ENCODE results near the gene SRBD1.

The SRBD1 gene

GRCh38 chr2:45394842-45395241, 216.2 kb downstream of the SRBD1 start:
- FAIRE-seq = no peak

DNA sequence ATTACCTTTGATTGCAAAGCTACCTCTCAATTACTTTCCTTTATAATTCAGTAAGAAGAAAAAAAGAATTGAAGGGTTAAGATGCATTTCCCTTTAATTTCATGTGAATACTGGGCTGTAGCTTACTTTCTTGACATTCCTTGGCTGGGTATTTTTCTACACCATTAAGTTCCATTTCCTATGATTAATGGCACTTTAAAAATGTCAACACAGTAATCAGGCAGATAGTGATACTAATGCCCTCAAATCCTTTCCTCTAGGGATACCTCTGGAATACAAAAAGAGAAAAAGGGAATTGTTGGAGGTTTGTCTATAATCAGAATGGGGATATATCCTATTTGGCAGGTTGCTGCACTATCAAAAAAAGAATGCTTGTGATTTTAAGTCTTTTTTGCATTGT, 216.9 kb downstream of the SRBD1 start:
- FAIRE-seq (no peak), DNase-seq (ENCODE audit: extremely low spot score, insufficient read length, low read depth) (no peak)

More at GRCh38 chr2:45394842-45395241, 216.2 kb downstream of the SRBD1 start:
- DNase-seq (ENCODE audit: extremely low spot score, insufficient read length, low read depth) = no peak

DNA sequence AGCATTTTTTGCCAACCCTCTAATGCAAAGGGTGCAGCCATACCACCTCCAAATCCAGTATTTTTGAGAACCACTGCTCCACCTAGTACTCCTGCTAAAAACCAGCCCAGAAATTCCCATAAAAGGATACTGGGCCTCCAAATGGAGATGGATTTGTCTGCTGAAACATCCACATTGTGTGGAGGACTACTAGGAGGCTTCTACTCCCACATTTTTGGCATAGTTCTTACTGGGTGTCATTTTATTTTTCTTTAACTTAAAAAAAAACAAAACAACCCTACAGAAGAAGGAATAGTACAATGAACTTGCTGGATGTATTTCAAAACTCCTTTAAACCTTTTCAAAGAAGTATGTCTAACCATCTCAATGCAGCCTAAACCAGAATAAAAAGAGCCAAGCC, 219.2 kb downstream of the SRBD1 start:
- DNase-seq (ENCODE audit: extremely low spot score, insufficient read length, low read depth) (no peak), FAIRE-seq (no peak)

GRCh38 chr2:45390861-45391260, 220.2 kb downstream of the SRBD1 start:
- no peak for DNase-seq (ENCODE audit: extremely low spot score, insufficient read length, low read depth)
- no peak for FAIRE-seq

DNA sequence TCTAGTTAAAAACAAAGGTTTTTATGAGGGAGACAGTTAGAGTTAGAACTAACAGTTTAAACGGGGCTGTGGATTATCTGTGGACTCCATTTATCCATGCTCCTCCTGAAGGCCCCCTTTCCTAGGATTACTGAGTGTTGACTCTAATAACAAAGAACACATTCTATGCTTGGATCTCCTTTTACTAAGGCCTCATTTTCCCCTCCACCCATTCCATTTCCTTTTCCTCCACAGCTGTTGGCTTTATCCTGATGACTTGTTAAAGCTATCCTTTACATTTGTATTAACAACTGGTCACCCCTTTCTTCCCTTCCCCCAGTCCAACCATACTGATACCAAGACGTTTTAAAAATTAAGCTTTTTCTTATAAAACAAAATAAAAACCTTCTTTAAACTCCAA, 220.6 kb downstream of the SRBD1 start:
- no peak for DNase-seq (ENCODE audit: extremely low spot score, insufficient read length, low read depth)
- no peak for FAIRE-seq

DNA sequence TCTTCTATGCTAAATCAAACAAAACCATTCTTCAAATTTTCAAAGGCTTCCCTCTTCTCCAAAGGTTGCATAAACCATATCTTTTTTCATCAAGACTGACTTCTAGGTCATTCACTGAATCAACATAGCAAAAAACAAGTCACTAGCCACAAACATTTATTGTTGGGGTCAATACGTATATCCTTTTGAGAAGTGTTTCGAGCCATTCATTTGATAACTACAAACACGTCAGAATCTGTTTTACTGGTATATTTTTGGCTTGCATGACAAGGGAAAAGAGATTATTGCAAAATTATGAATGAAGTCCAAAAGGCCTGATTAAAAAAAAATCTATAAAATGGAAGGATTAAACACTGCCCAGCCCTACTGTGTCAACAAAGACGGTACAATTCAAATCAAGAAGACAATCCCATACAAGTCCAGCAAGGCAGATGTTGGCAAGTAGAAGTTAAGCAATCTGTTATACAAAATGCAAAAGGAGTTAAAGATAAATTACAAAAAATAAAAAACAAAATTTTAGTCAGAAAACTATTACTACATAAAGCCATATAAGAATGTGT, 222.4 kb downstream of the SRBD1 start:
- FAIRE-seq (no peak), DNase-seq (ENCODE audit: extremely low spot score, insufficient read length, low read depth) (no peak)

DNA sequence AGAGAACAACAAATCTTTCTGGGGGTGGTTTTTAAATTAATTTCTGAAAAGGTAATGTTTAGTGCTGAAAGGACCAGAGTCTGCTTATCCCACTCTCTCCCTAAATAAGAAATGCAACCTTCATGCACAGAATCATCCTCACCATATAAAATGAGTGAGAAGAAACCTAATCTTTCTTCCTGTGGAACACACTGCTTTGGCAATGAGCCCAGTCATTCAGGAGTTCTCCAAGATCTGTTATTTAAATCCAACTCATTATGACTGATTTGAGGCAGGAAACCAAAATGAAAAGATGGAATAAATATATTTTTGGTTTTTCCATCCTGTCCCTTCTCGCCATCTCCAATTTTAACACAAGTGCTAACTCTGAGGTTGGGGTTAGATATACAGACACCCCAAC, 228.3 kb downstream of the SRBD1 start:
- FAIRE-seq (no peak), DNase-seq (ENCODE audit: extremely low spot score, insufficient read length, low read depth) (no peak)

DNA sequence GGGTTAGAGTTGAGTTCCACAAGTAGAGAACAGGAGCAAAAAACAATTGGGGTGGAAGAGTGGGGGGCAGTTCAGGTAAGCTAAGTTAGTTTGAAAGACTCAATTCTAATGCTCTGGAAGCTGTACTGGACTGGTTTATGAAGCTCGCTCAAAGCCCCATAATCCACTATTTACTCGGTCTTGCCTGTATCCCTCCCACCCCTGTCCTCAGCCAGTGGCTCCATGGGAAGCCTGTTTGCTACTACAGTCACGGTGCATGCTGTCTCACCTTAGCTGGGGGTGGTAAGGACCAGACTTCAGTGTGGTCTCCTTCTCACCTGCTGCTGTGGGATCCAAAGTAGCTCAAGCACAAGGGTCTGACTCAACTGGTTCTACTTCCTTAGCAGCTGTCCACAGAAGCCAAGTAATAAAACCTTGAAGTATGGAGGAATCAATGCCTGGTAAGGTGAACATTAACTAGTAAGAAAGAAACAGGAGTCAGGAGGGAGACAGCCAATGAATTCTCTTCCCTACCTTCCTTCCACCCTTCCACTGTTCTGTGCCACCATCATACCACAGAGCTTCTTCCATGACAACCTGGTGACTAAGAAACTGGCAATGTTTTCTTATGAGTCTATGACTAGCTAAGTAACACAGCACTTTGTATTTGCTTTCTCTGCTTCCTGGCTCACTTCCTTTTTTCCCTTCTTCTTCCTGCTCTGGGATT, 230.8 kb downstream of the SRBD1 start:
- FAIRE-seq = no peak
- DNase-seq (ENCODE audit: extremely low spot score, insufficient read length, low read depth) = no peak

DNA sequence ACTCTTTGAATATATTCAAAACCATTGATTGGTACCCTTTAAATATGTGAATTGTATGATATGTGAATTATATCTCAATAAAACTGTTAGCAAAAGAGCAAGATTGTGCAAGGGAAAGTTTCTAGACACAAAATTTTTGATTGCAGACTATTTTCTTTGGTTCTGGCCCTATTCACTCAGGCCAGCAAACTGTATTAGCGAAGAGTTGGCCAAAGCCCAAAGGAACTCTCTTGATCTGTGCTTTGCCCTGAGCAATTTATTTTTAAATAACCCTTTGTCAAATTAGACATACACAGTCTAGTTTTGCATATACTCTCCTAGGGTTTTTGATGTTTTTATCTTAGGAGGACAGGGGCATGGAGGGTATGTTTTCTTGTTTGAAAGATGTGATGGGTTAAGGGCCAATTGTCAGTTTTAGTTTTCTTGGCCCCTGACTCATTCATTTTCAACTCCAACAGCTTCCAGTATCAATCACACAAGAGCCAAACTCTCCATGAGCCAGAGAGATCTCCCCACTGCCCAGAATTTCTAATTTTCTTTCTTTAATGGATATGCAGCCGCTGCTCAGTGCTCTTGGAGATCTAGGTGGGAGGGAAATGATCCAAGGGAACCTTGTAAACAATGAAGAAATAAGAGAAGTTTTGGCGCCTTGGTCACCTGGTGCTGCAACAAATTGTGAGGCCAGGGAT, 231.5 kb downstream of the SRBD1 start:
- no peak for FAIRE-seq

DNA sequence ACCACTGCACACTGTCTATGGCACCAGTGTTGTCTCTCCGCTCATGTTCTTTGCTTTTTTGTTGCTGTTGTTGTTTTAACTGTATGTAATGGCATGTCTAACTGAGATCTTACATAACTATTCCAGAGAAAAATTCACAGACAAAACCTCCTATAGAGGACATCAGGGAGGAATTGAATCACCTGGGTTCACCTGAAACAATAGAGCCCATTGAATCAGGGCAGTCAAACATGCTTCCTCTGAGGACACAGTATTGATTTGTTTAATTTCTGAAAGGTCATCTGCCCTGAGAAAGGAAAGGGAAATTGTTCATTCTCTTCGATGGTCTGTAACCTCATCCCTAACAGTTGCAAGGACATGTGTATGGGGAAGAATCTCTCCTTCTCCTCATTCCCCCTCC, 237.5 kb downstream of the SRBD1 start:
- no peak for FAIRE-seq

More for the DNA sequence above, 231.5 kb downstream of the SRBD1 start:
- no peak for DNase-seq (ENCODE audit: extremely low spot score, insufficient read length, low read depth)

GRCh38 chr2:45370369-45370768, 240.7 kb downstream of the SRBD1 start:
- DNase-seq (ENCODE audit: extremely low spot score, insufficient read length, low read depth) = no peak
- no peak for FAIRE-seq

More for the DNA sequence above, 237.5 kb downstream of the SRBD1 start:
- no peak for DNase-seq (ENCODE audit: extremely low spot score, insufficient read length, low read depth)

- FAIRE-seq = no peak
- no peak for DNase-seq (ENCODE audit: extremely low spot score, insufficient read length, low read depth)
These were observed 242.3 kb downstream of the SRBD1 start for GRCh38 chr2:45368792-45369191.

- no peak for DNase-seq (ENCODE audit: extremely low spot score, insufficient read length, low read depth)
- FAIRE-seq = no peak
These were observed 249.4 kb downstream of the SRBD1 start for GRCh38 chr2:45361666-45362065.

DNA sequence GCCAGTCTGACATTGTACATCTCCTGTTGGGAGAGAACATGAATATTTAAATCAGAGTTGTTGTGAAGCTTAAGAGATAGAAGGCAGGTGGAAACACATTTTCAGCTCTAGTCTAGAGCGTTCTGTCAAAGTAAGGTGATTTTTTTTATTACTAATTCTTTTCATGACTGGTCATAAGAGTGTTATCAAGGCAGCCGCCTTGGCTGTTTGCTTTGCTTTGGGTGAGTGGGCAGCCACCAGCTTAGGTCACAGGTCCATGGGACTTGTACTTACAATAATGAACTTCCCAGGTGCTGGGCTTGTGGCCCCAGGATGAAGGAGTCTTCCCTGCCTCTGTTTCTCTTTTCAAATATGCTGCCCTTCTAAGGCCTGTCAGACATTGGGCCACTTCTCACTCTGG, 256.3 kb downstream of the SRBD1 start:
- no peak for FAIRE-seq

GRCh38 chr2:45353879-45354278, 257.2 kb downstream of the SRBD1 start:
- FAIRE-seq (no peak), DNase-seq (ENCODE audit: extremely low spot score, insufficient read length, low read depth) (no peak)

More for the DNA sequence above, 256.3 kb downstream of the SRBD1 start:
- DNase-seq (ENCODE audit: extremely low spot score, insufficient read length, low read depth) = no peak

DNA sequence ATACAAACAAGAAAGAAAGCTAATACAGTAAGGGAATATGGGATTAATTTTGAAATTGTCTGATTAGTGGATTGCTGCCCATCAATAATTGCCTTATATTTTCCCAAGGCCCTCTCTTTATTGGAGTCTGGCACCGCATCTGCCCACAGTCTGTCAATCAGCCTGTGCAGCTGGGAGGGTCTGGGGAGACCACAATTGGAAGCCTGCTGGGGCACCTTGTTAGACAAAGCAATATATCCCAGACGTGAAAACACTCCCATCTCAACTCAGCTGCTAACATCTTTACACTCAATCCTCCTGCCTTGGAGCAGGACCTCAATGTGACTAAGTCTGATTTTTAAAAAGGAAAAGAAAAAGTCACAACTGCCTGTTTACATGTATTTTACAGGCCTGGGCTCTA, 258.6 kb downstream of the SRBD1 start:
- no peak for FAIRE-seq
- DNase-seq (ENCODE audit: extremely low spot score, insufficient read length, low read depth) = no peak

DNA sequence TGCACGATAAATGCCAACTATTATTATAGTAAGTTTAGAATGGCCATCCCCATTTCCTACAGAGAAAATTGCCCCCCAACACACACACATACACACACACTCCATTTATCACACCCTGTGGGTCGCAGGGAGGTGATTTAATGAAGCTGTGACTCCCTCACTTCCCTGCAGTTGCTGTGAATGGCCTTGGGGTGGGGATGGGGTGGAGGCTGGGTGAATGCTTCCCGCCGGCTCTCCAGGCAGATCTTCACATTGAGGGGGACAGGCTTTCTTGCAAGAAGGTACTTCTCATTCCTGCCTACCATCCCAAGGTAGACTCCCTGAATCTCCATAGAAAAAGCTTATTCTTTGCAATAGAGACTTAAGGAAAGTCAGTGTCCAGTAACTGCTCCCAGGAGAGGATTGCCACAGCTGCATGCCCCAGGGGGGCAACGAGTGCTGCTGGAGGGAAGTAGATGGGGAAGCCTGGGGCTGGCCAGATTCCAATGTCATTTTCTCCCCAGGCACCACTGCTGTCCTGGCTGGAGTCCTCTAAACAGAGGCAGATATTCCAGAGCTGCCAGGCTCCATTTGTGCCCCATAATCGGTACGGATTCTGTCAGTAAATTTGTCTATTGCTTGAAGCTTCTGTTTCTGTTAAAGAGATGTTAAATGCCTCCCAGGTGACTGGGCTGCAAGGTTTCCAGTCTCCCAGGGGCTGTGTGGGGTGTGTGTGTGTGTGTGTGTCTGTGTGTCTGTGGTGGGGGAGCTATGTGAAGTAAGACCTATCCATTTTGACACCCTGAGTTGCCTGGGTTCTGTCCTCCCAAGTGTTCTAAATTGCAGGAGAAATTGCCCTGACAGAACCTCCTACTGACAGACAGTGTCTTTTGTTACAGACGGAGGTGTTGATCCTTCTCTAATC, 265.5 kb downstream of the SRBD1 start:
- no peak for FAIRE-seq
- no peak for DNase-seq (ENCODE audit: extremely low spot score, insufficient read length, low read depth)

- DNase-seq (ENCODE audit: extremely low spot score, insufficient read length, low read depth) (no peak), FAIRE-seq (no peak)
These were observed 266.6 kb downstream of the SRBD1 start for GRCh38 chr2:45344502-45344901.

DNA sequence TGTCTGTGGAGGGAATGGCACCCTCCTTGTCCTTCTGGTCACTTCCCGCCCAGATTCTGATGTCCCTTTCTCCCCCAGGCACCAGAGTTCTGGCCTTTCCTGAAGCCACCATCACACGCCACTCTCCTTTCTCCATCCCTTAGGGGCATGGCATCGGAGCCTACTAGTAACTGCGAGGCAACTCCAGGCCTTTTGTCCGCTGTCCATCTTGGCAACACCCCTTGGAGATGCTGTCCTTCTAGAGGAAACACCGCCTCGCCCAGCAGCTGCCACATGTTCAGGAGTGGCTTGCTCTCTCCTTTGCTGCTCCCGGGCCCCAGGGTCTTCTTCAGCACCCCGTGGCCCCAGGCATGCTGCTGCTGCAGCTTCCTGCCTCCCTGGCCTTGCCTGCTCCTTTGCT, 267.0 kb downstream of the SRBD1 start:
- no peak for DNase-seq (ENCODE audit: extremely low spot score, insufficient read length, low read depth)

DNA sequence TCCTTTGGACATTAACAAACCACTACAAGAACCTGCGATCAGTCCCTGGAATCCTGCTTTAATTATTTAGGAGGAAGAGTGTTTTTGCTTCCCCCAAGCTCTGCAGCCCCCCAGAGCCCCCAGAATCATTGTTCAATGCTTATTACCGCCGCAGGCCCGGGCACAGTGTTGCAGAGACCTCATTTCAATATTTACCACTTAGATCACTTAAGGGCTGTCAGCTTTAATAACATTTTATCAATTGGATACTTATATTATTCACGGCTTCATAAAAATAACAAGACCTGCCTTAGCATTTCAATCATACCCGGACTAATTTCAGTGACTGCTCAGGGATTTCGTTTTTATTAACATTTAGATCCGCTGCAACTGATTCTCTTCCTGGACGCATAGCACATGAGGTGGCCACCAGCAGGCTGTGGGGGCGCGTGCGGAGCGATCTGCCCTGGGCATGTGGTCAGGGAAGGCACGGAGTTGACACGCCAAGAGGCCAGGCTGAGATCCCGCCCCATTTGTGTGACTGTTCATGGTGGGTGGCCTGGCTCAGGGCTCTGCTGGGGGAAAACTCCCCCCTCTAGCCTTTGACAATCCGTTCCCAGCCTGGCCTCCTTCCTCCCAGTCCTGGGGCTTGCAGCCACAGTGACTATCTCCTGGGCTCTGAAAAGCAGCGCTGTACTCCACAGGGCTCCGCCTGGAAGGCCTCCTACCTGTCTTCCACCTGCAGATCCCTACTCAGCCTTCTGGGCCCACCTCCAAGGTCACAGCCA, 267.6 kb downstream of the SRBD1 start:
- FAIRE-seq (no peak), DNase-seq (ENCODE audit: extremely low spot score, insufficient read length, low read depth) (no peak)

More for the DNA sequence above, 267.0 kb downstream of the SRBD1 start:
- FAIRE-seq = no peak

All from GM18507 (cell line).